Ovary (tissue), 9 donors: Measurements from ENCODE around the gene ADAM12. TPM values are rescaled to one million over a fixed set of nuclear protein-coding genes. Genes with fewer than 3 reads are reported as not detected.

ENCODE experiments used
- DNase-seq, 5 donors: peaks; one replicate each; pipeline ENCODE4 v3.0.0-alpha.2; 2019 to 2020
- H3K27ac ChIP-seq, 2 donors: fragments of 200-600 bp; one replicate each; pipeline versions ENCODE4 v1.5.1 to v1.8.0; 2019 to 2022
- H3K27me3 ChIP-seq: fragments of 200-600 bp; one replicate; pipeline ENCODE4 v1.8.0; 2022
- H3K36me3 ChIP-seq: fragments of 200-600 bp; sonication (generic); one replicate; pipeline ENCODE4 v1.5.1; 2019
- H3K4me1 ChIP-seq: one replicate; pipeline ENCODE4 v1.8.1; 2013; ENCODE audit warnings: mild to moderate bottlenecking, moderate library complexity; ENCODE audit not compliant: insufficient read depth
- H3K4me3 ChIP-seq: fragments of 200-600 bp; sonication (generic); one replicate; pipeline ENCODE4 v1.5.1; 2017
- H3K9me3 ChIP-seq, 2 donors: fragments of 200-600 bp in 1 of 2; sonication (generic) in 1 of 2; one replicate each; pipeline versions ENCODE4 v1.5.1 to v1.8.1; 2013 to 2019; ENCODE audit warnings: mild to moderate bottlenecking in 1 of 2, moderate library complexity in 1 of 2
- EP300 ChIP-seq: sonication (generic); formaldehyde crosslinking; IDR thresholded peaks from one replicate; pipeline ENCODE4 v1.6.1; 2017; ENCODE audit warnings: antibody characterized with exemption
- POLR2A ChIP-seq: fragments of 450-650 bp; IDR thresholded peaks from one replicate; pipeline ENCODE4 v1.6.1; 2017; ENCODE audit warnings: antibody characterized with exemption, mild to moderate bottlenecking, moderate library complexity
- WGBS, 3 donors: extraction: QIAGEN DNeasy Blood & Tissue Kit in 1 of 3; methylation state at CpG; one replicate each; pipeline versions ENCODE4 v1.1.5 to v1.1.7; 2013 to 2017; 5-methylcytosine and 5-hydroxymethylcytosine counted together
- intact Hi-C, 4 donors: fragments of 100-400 bp; cut with DNase I; formaldehyde crosslinking; loops; one replicate each; pipeline versions ENCODE4 v1.11.0 to v1.15.1; 2022 to 2023
- polyA plus RNA-seq, 2 donors: library from polyadenylated mRNA; stranded (reverse); fragments of 200-250 nt in 1 of 2; fragments of 350-450 nt in 1 of 2; fragmentation: Illumina TruSeq in 1 of 2; extraction: RNeasy Lipid Tissue Mini Kit (QIAGEN cat#74804) in 1 of 2; gene quantifications; one replicate each; pipeline ENCODE4 v1.2.3, GENCODE V29; 2013 to 2014
- total RNA-seq, 7 donors: library from RNA; depleted of rRNA in 2 of 7; stranded (reverse); fragments of >200 nt in 2 of 7; fragmentation: NEBNext Ultra II Directional in 3 of 7; extraction: Animal tissue kit (Norgen Biotek cat#: 25700) in 3 of 7; gene quantifications; one replicate each; pipeline versions ENCODE4 v1.1.0 to v1.2.4, GENCODE V29; 2016 to 2023
- TF ChIP-seq, protein P1 (sequence below), 3 donors: fragments of 450-650 bp in 2 of 3; fragments of 200-600 bp in 1 of 3; IDR thresholded peaks; one replicate each; pipeline versions ENCODE4 v1.5.1 to v1.8.0; 2016 to 2022; ENCODE audit warnings: antibody characterized with exemption in 3 of 3, mild to moderate bottlenecking in 1 of 3
- donor health status: DM: no; HTN: no; CAD: no; lungs with moderate emphysema.
- donor health status: DM: no; HTN: no; CAD: no.
- donor health status: Bipolar disorder and iron deficiency.
- donor health status: DM: yes; HTN: yes; CAD: no.
- donor health status: DM: no; HTN: no; CAD: no.
- donor health status: DM: yes; HTN: yes; CAD: no.

The ADAM12 gene
- total and polyA plus RNA-seq, 9 donors, result 1.8 to 27.2 (median 10.3) TPM

DNA sequence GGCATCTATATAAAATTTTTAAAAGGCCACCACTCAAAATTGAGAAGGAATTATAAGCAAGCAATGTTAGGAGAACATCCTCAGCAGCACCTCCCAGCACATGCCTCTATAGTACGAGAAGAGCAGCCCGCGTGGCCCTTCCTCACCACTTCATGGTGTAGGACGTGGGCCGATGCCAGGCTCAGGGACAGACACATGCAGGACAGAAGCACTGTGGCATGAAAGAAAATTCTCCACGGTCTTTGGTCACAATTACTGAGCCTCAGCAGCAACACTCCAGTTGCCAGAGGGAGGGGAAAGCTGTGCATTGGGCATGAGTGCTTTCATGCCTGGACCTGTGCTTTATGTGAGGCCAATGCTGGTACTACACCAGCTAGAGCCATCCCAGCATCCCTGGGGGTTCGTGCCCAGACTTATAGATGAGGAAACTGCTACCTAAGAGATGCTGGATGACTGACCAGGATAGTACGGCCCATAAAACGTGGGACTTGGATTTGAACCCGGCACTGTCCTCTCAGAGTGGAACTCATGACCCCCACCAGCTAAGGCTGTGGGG lies 164.7 kb downstream of the ADAM12 start:
- H3K27ac ChIP-seq, result peak overlapping the region in 1 of 2 donors; percentile 14
- no peaks in the 10 kb centered on the region for H3K27me3 ChIP-seq
- H3K4me3 ChIP-seq, result no peak overlapping the region
- peaks cover 31% of the 10 kb centered on the region for H3K4me1 ChIP-seq
- WGBS, 3 donors, result 90 to 96% (median 95%) methylated on average over 10 of the region's 10 CpGs
- intact Hi-C loops, result no loop called here
- TF ChIP-seq EP300, result no peak
- no peak for TF ChIP-seq POLR2A
- TF ChIP-seq, protein P1, sequence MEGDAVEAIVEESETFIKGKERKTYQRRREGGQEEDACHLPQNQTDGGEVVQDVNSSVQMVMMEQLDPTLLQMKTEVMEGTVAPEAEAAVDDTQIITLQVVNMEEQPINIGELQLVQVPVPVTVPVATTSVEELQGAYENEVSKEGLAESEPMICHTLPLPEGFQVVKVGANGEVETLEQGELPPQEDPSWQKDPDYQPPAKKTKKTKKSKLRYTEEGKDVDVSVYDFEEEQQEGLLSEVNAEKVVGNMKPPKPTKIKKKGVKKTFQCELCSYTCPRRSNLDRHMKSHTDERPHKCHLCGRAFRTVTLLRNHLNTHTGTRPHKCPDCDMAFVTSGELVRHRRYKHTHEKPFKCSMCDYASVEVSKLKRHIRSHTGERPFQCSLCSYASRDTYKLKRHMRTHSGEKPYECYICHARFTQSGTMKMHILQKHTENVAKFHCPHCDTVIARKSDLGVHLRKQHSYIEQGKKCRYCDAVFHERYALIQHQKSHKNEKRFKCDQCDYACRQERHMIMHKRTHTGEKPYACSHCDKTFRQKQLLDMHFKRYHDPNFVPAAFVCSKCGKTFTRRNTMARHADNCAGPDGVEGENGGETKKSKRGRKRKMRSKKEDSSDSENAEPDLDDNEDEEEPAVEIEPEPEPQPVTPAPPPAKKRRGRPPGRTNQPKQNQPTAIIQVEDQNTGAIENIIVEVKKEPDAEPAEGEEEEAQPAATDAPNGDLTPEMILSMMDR (IDR thresholded peaks at IDR 0.05), result no peak
- DNase-seq, result no peak
- no peaks in the 10 kb centered on the region for H3K9me3 ChIP-seq
- H3K36me3 ChIP-seq, result no peaks in the 10 kb centered on the region

DNA sequence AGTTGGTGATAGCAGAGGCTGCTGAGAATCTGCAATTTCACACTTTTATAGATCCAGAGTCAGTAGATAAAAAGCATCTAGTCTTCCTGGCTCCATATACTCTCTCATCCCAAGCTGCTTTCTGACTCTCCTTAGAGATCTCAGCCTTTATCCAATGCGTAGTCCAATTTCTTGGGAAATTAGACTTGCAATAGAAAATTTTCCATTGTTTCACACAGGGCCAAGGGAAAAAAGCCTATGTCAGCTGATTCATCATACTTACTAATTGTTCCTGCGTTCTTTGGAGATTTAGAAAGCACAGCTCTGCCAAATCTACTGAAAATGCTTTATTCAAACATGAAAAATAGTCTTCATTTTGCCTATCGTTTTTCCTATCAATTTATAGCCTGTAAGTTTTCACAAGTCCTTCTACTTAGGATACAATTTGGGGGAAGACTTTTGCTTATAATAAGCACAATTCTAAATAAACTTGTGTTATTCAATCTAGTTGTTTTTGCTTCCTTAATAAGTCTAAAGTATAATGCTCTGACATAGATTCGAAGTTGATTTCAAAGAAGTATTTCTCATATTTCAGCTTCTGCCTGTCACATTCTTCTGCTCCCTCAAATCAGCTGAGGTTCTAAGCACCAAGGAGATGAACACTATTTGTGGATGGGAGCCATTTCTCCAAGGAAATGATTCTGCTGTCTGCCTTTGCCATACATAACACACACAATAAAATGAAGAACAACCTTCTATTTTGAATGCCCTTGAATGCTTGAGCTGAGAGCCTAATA lies 165.4 kb downstream of the ADAM12 start:
- Histone ChIP-seq H3K27ac (peak overlapping the region; percentile 14 to 31), H3K9me3 (no peaks in the 10 kb centered on the region)
- intact Hi-C loops, result no loop called here

GRCh38 chr10:126221874-126222273 lies 166.4 kb downstream of the ADAM12 start:
- Histone ChIP-seq H3K4me3 (no peak overlapping the region), H3K36me3 (no peaks in the 10 kb centered on the region), H3K27me3 (no peaks in the 10 kb centered on the region), H3K9me3 (no peaks in the 10 kb centered on the region), H3K4me1 (peaks cover 23% of the 10 kb centered on the region), H3K27ac (peak overlapping the region in 1 of 2 donors; percentile 31)
- intact Hi-C loops, result no loop called here
- no peak for DNase-seq
- WGBS, 3 donors, result 95 to 97% (median 96%) methylated on average over 5 of the region's 5 CpGs
- TF ChIP-seq, protein P1 (IDR thresholded peaks at IDR 0.05), result no peak
- TF ChIP-seq EP300, result no peak
- TF ChIP-seq POLR2A, result no peak

More for the DNA sequence above, 165.4 kb downstream of the ADAM12 start:
- 25 to 30% (median 26%) methylated on average over 4 of the region's 4 CpGs for WGBS, 3 donors
- no peak overlapping the region for H3K4me3 ChIP-seq
- H3K27me3 ChIP-seq, result no peaks in the 10 kb centered on the region
- no peaks in the 10 kb centered on the region for H3K36me3 ChIP-seq
- no peak for TF ChIP-seq EP300
- no peak for TF ChIP-seq POLR2A
- TF ChIP-seq, protein P1 (IDR thresholded peaks at IDR 0.05), result no peak
- H3K4me1 ChIP-seq, result peaks cover 30% of the 10 kb centered on the region
- DNase-seq, result no peak

- Histone ChIP-seq H3K36me3 (no peaks in the 10 kb centered on the region), H3K9me3 (no peaks in the 10 kb centered on the region), H3K27me3 (no peaks in the 10 kb centered on the region), H3K4me3 (no peak overlapping the region), H3K4me1 (peaks cover 23% of the 10 kb centered on the region), H3K27ac (no peak overlapping the region)
- TF ChIP-seq POLR2A (no peak), EP300 (no peak)
- TF ChIP-seq, protein P1 (IDR thresholded peaks at IDR 0.05), result no peak
- intact Hi-C loops, result no loop called here
- 83 to 86% (median 83%) methylated on average over 13 of the region's 13 CpGs for WGBS, 3 donors
- DNase-seq, result no peak
These were observed 169.3 kb downstream of the ADAM12 start for GRCh38 chr10:126218778-126219649.
